HG02938 (cell line): ENCODE measurements around the gene BAX.

Experiments
- ATAC-seq: cut with Tn5 transposase; IDR thresholded peaks from one replicate; pipeline ENCODE4 v1.9.1; 2021; ENCODE audit warnings: mild to moderate bottlenecking, moderate library complexity; ENCODE audit not compliant: unreplicated experiment

The BAX gene

GRCh38 chr19:48928164-48929025, 26.3 kb upstream of the BAX start:
- no peak for ATAC-seq

DNA sequence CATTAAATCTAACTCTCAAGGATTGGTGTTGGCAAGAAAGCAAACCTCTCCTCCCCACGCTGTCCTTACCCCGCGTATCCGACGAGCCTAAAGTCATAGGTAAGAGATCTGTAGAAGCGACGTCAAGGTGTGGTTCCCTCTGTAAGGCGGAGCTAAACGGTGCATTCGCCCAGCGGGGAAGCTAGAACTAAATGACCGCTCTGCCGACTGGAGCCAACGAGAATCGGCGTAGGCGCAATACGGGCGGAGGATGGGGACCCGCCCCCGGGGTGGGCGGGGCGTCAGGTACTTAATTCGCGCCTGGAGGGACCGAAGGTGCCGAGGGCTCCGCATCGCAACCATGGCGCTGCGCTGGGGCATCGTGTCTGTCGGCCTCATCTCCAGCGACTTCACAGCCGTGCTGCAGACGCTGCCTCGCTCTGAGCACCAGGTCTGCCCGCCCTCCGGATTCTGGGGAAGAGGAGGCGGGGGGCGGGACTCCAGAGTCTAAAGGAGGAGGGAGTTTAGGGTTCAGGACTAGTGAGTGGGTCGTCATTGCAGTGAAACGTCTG, 21.2 kb upstream of the BAX start, which contains the start of gene DHDH:
TSS of gene DHDH (plus strand) at position 318 of the 551 bp plus-strand sequence. CDS start at position 341, 23 bp downstream.
- no peak for ATAC-seq

- no peak for ATAC-seq
Measured at GRCh38 chr19:48934837-48935236, 19.8 kb upstream of the BAX start.

GRCh38 chr19:48935864-48936263, 18.8 kb upstream of the BAX start:
- ATAC-seq: no peak

GRCh38 chr19:48938256-48938655, 16.4 kb upstream of the BAX start:
- no peak for ATAC-seq

GRCh38 chr19:48940902-48941301, 13.8 kb upstream of the BAX start:
- ATAC-seq: no peak

- no peak for ATAC-seq
Measured at GRCh38 chr19:48943081-48943480, 11.6 kb upstream of the BAX start.

DNA sequence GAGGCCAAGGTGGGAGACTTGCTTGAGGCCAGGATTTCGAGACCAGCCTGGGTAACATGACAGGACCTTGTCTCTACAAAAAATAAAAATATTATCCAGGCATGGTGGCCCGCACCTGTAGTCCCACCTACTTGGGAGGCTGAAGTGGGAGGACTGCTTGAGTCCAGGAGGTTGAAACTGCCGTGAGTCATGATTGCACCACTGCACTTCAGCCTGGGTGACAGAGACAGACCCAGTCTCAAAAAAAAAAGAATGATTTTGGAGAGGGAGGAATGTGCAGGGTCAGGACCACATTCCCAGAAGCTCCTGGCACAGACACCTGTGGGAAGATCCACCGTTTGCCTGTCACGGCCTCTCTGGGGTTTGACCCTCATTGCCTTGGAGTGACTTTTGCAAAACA, 9.3 kb upstream of the BAX start:
- no peak for ATAC-seq

- ATAC-seq: no peak
Measured at GRCh38 chr19:48945817-48946216, 8.9 kb upstream of the BAX start.

GRCh38 chr19:48946463-48947257, 8.0 kb upstream of the BAX start:
- no peak for ATAC-seq

DNA sequence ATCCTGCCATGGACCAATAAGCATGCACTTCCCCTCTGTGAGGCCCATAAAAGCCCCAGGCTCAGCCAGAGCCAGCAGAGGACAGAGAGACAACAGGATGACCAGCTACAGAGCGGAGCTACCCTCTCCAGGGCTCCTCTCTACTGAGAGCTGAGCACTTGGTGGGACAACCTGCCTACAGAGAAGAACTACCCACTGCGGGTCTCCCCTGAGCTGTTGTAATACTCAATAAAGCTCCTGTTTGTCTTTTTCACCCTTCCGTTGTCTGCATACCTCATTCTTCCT, 7.5 kb upstream of the BAX start:
- no peak for ATAC-seq

DNA sequence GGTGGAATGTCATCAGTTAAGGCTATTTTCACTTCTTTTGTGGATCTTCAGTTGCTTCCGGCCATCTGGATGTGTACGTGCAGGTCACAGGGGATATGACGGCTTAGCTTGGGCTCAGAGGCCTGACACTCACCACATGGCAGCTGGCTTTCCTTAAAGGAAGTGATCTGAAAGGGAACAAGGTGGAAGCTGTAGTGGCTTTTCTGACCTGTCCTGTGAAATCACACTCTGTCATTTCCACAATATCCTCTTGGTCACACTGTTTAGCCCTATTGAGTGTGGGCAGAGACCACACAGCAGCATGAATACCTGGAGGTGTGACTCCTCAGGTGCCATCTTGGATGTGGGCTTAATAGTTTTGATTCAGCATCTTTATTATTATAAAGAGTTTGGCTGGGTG, 4.5 kb upstream of the BAX start:
- no peak for ATAC-seq

- ATAC-seq: no peak
Measured at GRCh38 chr19:48950830-48951519, 3.7 kb upstream of the BAX start.

GRCh38 chr19:48953141-48953540, 1.5 kb upstream of the BAX start:
- ATAC-seq: no peak

DNA sequence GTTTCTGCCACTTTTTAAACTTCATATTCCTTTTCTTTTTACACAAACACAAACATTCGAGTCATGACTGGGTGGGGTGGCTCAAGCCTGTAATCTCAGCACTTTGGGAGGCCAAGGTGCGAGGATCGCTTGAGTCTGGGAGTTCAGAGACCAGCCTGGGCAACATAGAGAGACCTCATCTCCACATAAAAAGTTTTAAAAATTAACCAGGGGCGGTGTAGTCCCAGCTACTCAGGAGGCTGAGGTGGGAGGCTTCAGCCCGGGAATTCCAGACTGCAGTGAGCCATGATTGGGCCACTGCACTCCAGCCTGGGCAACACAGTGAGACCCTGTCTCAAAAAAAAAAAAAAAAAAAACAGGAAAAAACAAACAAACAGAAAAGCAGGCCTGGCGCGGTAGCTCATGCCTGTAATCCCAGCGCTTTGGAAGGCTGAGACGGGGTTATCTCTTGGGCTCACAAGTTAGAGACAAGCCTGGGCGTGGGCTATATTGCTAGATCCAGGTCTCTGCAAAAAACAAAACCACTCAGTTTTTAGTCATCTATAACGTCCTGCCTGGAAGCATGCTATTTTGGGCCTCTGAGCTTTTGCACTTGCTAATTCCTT, 583 bp upstream of the BAX start:
- no peak for ATAC-seq

- no peak for ATAC-seq
Measured at GRCh38 chr19:48955308-48955958, 758 bp downstream of the BAX start.

DNA sequence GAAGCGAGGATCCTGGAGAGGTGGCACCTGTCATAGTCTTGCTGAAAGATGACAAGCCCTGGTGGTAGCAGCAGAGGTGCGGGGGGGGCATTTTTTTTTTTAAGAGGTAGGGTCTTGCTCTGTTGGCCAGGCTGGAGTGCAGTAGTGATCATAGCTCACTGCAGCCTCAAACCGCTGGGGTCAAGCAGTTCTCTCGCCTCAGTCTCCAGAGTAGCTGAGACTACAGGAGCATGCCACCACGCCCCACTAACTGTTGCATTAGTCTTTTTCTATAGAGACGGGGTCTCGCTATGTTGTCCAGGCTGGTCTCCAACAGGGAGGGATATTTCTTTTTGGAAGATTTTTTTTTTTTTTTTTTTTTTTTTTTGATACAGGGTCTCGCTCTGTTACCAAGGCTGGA, 3.3 kb downstream of the BAX start:
- ATAC-seq: no peak

DNA sequence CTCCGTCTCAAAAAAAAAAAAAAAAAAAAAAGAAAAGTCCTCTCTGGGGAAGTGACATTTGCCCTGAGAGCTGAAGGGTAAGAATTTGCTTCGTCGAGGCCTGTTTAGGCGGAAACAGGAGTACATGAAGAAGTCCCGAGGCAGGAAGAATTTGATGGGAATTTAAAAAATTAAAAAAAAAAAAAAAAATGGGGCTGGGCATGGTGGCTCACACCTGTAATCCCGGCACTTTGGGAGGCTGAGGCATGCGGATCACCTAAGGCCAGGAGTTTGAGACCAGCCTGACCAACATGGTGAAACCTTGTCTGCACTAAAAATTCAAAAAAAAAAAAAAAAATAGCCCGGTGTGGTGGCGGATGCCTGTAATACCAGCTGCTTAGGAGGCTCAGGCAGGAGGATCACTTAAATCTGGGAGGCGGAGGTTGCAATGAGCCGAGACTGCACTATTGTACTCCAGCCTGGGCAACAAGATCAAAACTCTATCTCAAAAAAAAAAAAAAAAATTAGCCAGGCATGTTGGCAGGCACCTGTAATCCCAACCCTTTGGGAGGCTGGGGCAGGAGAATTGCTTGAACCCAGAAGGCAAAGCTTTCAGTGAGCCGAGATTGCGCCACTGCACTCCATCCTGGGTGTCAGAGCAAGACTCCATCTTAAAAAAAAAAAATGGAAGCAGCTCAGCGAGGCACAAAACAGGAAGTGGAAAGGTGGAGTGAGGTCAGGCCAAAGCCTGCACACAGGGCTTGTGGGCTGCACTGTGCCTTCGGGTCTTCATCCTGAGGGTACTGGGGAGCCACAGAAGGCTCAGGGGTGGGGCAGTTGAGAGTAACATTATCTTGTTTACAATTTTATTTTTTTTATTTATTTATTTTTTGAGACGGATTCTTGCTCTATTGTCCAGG, 4.9 kb downstream of the BAX start:
- ATAC-seq: no peak

GRCh38 chr19:48961051-48961649, 6.5 kb downstream of the BAX start:
- no peak for ATAC-seq
